ENCODE results near the gene GBA2. TPM values are rescaled to one million over a fixed set of nuclear protein-coding genes. Genes with fewer than 3 reads are reported as not detected.
A peak's percentile ranks its signal among the peaks of the same experiment; 100 is the strongest.

GBA2 gene
- polyA plus RNA-seq (2012; ENCODE audit: low read depth, missing spikeins), result 25.5 TPM

- FAIRE-seq (peak; percentile 71), DNase-seq (ENCODE audit: insufficient read length, low spot score) (peak; percentile 81)
- TF ChIP-seq PAX5 (IDR thresholded peaks at IDR 0.05; ENCODE audit: insufficient read depth, low read length, severe bottlenecking), result peak; percentile 3
- TF ChIP-seq POLR2AphosphoS5 (IDR thresholded peaks at IDR 0.05; ENCODE audit: low read depth, low read length), result no peak
These were observed at the start of gene GBA2, which contains the start of gene RGP1 for GRCh38 chr9:35748858-35749514. GBA2 (minus strand) TSS chr9:35749228; CDS start chr9:35748704, 524 bp downstream. RGP1 (plus strand) TSS chr9:35749287; CDS start chr9:35749756, 469 bp downstream.

- no peak for FAIRE-seq
- no peak for DNase-seq (ENCODE audit: insufficient read length, low spot score)
- TF ChIP-seq PAX5 (IDR thresholded peaks at IDR 0.05; ENCODE audit: insufficient read depth, low read length, severe bottlenecking), result no peak
- TF ChIP-seq TAF1 (IDR thresholded peaks at IDR 0.05; ENCODE audit: low read depth, low read length), result no peak
- TF ChIP-seq POU2F2 (IDR thresholded peaks at IDR 0.05; ENCODE audit: low read depth, low read length), result no peak
- TF ChIP-seq POLR2AphosphoS5 (IDR thresholded peaks at IDR 0.05; ENCODE audit: low read depth, low read length), result no peak
- no peak for TF ChIP-seq POLR2A (IDR thresholded peaks at IDR 0.05; ENCODE audit: low read depth, low read length)
- no peak for TF ChIP-seq SPI1 (IDR thresholded peaks at IDR 0.05; ENCODE audit: low read depth, low read length)
These were observed 48.5 kb upstream of the GBA2 start for GRCh38 chr9:35797311-35798109.

GRCh38 chr9:35795695-35796094 lies 46.7 kb upstream of the GBA2 start:
- FAIRE-seq, result no peak
- TF ChIP-seq SPI1 (IDR thresholded peaks at IDR 0.05; ENCODE audit: low read depth, low read length) (no peak), TAF1 (IDR thresholded peaks at IDR 0.05; ENCODE audit: low read depth, low read length) (no peak), PAX5 (IDR thresholded peaks at IDR 0.05; ENCODE audit: insufficient read depth, low read length, severe bottlenecking) (no peak), POLR2AphosphoS5 (IDR thresholded peaks at IDR 0.05; ENCODE audit: low read depth, low read length) (no peak), POU2F2 (IDR thresholded peaks at IDR 0.05; ENCODE audit: low read depth, low read length) (no peak), POLR2A (IDR thresholded peaks at IDR 0.05; ENCODE audit: low read depth, low read length) (no peak)
- DNase-seq (ENCODE audit: insufficient read length, low spot score), result no peak

- no peak for FAIRE-seq
- no peak for DNase-seq (ENCODE audit: insufficient read length, low spot score)
- TF ChIP-seq POU2F2 (IDR thresholded peaks at IDR 0.05; ENCODE audit: low read depth, low read length) (no peak), TAF1 (IDR thresholded peaks at IDR 0.05; ENCODE audit: low read depth, low read length) (no peak), PAX5 (IDR thresholded peaks at IDR 0.05; ENCODE audit: insufficient read depth, low read length, severe bottlenecking) (no peak), POLR2AphosphoS5 (IDR thresholded peaks at IDR 0.05; ENCODE audit: low read depth, low read length) (no peak), POLR2A (IDR thresholded peaks at IDR 0.05; ENCODE audit: low read depth, low read length) (no peak), SPI1 (IDR thresholded peaks at IDR 0.05; ENCODE audit: low read depth, low read length) (no peak)
These were observed 44.4 kb upstream of the GBA2 start for GRCh38 chr9:35793461-35793860.

- DNase-seq (ENCODE audit: insufficient read length, low spot score) (no peak), FAIRE-seq (no peak)
- TF ChIP-seq TAF1 (IDR thresholded peaks at IDR 0.05; ENCODE audit: low read depth, low read length) (no peak), POLR2AphosphoS5 (IDR thresholded peaks at IDR 0.05; ENCODE audit: low read depth, low read length) (no peak), PAX5 (IDR thresholded peaks at IDR 0.05; ENCODE audit: insufficient read depth, low read length, severe bottlenecking) (no peak), POLR2A (IDR thresholded peaks at IDR 0.05; ENCODE audit: low read depth, low read length) (no peak), SPI1 (IDR thresholded peaks at IDR 0.05; ENCODE audit: low read depth, low read length) (no peak)
These were observed 43.8 kb upstream of the GBA2 start for GRCh38 chr9:35792826-35793225.

GRCh38 chr9:35792024-35792813 lies 43.2 kb upstream of the GBA2 start:
- DNase-seq (ENCODE audit: insufficient read length, low spot score) (no peak), FAIRE-seq (no peak)

GRCh38 chr9:35791297-35791921 lies 42.4 kb upstream of the GBA2 start, which contains the start of gene NPR2:
NPR2 (plus strand) TSS chr9:35791591; CDS start chr9:35792409, 818 bp downstream.
- no peak for FAIRE-seq
- DNase-seq (ENCODE audit: insufficient read length, low spot score), result no peak
- TF ChIP-seq POU2F2 (IDR thresholded peaks at IDR 0.05; ENCODE audit: low read depth, low read length) (no peak), POLR2A (IDR thresholded peaks at IDR 0.05; ENCODE audit: low read depth, low read length) (no peak), TAF1 (IDR thresholded peaks at IDR 0.05; ENCODE audit: low read depth, low read length) (no peak), SPI1 (IDR thresholded peaks at IDR 0.05; ENCODE audit: low read depth, low read length) (no peak), PAX5 (IDR thresholded peaks at IDR 0.05; ENCODE audit: insufficient read depth, low read length, severe bottlenecking) (no peak), POLR2AphosphoS5 (IDR thresholded peaks at IDR 0.05; ENCODE audit: low read depth, low read length) (no peak)

More at GRCh38 chr9:35792024-35792813, 43.2 kb upstream of the GBA2 start:
- no peak for TF ChIP-seq PAX5 (IDR thresholded peaks at IDR 0.05; ENCODE audit: insufficient read depth, low read length, severe bottlenecking)
- TF ChIP-seq POU2F2 (IDR thresholded peaks at IDR 0.05; ENCODE audit: low read depth, low read length), result no peak
- TF ChIP-seq POLR2A (IDR thresholded peaks at IDR 0.05; ENCODE audit: low read depth, low read length), result no peak
- no peak for TF ChIP-seq SPI1 (IDR thresholded peaks at IDR 0.05; ENCODE audit: low read depth, low read length)
- TF ChIP-seq TAF1 (IDR thresholded peaks at IDR 0.05; ENCODE audit: low read depth, low read length), result no peak
- TF ChIP-seq POLR2AphosphoS5 (IDR thresholded peaks at IDR 0.05; ENCODE audit: low read depth, low read length), result no peak

- peak; percentile 72 for DNase-seq (ENCODE audit: insufficient read length, low spot score)
- TF ChIP-seq POLR2A (IDR thresholded peaks at IDR 0.05; ENCODE audit: low read depth, low read length) (no peak), POU2F2 (IDR thresholded peaks at IDR 0.05; ENCODE audit: low read depth, low read length) (no peak), SPI1 (IDR thresholded peaks at IDR 0.05; ENCODE audit: low read depth, low read length) (no peak), TAF1 (IDR thresholded peaks at IDR 0.05; ENCODE audit: low read depth, low read length) (no peak), POLR2AphosphoS5 (IDR thresholded peaks at IDR 0.05; ENCODE audit: low read depth, low read length) (no peak), PAX5 (IDR thresholded peaks at IDR 0.05; ENCODE audit: insufficient read depth, low read length, severe bottlenecking) (no peak)
- peak; percentile 94 for FAIRE-seq
These were observed 41.6 kb upstream of the GBA2 start for GRCh38 chr9:35790385-35791296.
